ENCODE data around the gene OTOF.

- no peak for TF ChIP-seq FOXM1 (IDR thresholded peaks at IDR 0.05; ENCODE audit: borderline replicate concordance)
- no peak for TF ChIP-seq SP1 (IDR thresholded peaks at IDR 0.05)
- TF ChIP-seq PKNOX1 (IDR thresholded peaks at IDR 0.05): no peak
- no peak for TF ChIP-seq FOXK2 (IDR thresholded peaks at IDR 0.05)
- no peak for TF ChIP-seq LEF1 (IDR thresholded peaks at IDR 0.05; ENCODE audit: borderline replicate concordance)
- TF ChIP-seq SUZ12 (IDR thresholded peaks at IDR 0.05): no peak
These were observed 35.2 kb downstream of the OTOF start for GRCh38 chr2:26442707-26443106.
